Measurements from ENCODE around the gene TRAPPC12.

TRAPPC12 gene

DNA sequence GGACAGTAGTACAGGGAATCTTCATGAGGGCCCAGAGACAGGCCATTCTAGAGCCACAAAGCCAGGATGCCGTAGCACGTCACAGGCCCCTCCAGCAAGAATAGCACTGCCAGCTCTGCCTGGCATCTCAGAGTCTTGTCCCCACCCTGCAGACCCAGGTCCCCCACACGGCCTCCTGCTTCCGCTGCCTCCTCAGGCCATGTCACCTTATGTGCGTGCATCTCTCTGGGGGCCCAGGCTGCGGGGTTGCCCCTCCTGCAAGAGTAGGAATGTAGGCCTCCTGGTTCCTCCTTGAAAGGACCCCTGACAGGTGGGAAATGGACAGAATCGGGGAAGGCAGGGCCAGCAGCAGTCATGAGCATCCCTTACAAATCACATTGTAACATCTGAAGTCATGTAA, 90.0 kb downstream of the TRAPPC12 start:
- DNase-seq = no peak
- no peak for ATAC-seq (replicated peaks)
- H3K36me3 Mint-ChIP-seq (ENCODE audit: insufficient read depth) = peaks cover 30% of the 10 kb centered on the region
- no peaks in the 10 kb centered on the region for H3K27me3 Mint-ChIP-seq
- H3K27ac Mint-ChIP-seq = no peak overlapping the region
- peaks cover 4% of the 10 kb centered on the region in 2 donors for H3K4me1 Mint-ChIP-seq (ENCODE audit: low read depth in 2 of 2)
- no peaks in the 10 kb centered on the region for H3K9me3 Mint-ChIP-seq
- H3K4me3 Mint-ChIP-seq = no peak overlapping the region

DNA sequence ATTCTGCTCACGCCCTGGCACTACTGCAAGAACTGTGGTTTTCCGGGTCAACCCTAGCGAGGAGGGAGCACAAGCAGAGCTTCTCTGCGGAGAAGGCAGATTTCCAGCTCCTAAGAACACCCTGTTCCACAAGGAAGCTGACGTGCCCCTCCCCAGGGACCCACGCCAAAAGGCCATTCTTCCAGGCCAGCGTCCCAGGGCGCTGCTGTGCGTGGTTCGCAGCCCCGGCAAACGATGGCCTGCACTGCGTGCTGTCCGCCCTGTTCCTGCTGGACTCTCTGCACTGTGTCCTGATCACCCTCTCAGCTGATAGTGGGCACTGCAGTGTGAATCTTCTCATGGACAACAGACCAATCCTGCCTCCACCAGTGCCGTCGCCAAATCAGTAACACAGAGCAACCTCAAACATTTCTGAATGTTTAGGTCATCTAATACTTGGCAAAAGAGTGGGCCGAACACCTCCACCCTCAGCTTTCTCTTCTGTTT, 90.7 kb downstream of the TRAPPC12 start:
- no peak for DNase-seq
- no peak for ATAC-seq (replicated peaks)
- H3K4me3 Mint-ChIP-seq = no peak overlapping the region
- H3K4me1 Mint-ChIP-seq (ENCODE audit: low read depth in 2 of 2) = peaks cover 4% of the 10 kb centered on the region in 2 donors
- H3K9me3 Mint-ChIP-seq = no peaks in the 10 kb centered on the region
- H3K27me3 Mint-ChIP-seq = no peaks in the 10 kb centered on the region
- peaks cover 30% of the 10 kb centered on the region for H3K36me3 Mint-ChIP-seq (ENCODE audit: insufficient read depth)
- H3K27ac Mint-ChIP-seq = no peak overlapping the region

DNA sequence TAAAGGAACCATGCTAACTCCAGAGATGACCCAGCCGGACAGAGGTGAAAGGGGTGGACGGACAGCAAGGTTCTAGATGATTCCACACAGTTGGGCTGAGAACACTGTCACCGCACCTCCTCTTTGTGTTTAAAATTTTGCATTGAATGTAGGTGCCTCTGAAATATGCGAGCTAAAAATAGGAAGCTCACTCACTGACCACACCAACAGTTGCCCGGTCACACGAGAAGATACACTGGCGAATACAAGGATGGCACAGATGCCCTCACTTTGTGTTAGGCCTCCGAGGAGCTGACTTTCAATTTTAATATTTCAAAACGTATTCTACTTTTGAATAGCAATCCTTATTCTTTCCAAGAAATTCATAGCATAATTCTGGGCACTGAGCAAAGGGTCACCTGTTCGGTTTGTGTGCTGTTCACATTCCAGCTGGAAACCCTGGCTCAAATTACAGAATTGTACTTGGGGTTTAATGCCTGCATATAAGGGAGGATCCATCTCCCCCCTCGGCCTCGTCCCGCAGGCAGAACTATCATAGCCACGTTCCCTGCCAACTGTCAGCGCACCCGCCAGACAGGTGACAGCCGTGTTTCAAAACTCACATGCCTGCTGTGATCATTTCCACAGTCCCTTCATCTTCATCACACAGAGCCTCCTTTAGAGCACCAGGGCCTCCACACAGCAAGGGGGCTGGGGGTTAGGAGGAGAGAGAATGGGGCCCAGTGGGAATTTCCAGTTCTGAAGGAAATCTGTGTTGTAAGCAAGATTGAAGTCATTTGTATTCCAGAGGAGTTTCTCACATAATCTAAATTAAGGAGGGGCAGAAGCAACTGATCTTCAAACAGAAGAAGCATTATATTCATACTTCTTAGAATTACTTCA, 91.6 kb downstream of the TRAPPC12 start:
- H3K4me1 Mint-ChIP-seq (ENCODE audit: low read depth in 2 of 2) = peaks cover 4 to 6% of the 10 kb centered on the region in 2 donors
- H3K36me3 Mint-ChIP-seq (ENCODE audit: insufficient read depth) = peaks cover 32% of the 10 kb centered on the region
- H3K4me3 Mint-ChIP-seq = no peak overlapping the region
- no peaks in the 10 kb centered on the region for H3K9me3 Mint-ChIP-seq
- ATAC-seq (replicated peaks) (no peak), DNase-seq (no peak)
- no peaks in the 10 kb centered on the region for H3K27me3 Mint-ChIP-seq
- H3K27ac Mint-ChIP-seq = no peak overlapping the region

DNA sequence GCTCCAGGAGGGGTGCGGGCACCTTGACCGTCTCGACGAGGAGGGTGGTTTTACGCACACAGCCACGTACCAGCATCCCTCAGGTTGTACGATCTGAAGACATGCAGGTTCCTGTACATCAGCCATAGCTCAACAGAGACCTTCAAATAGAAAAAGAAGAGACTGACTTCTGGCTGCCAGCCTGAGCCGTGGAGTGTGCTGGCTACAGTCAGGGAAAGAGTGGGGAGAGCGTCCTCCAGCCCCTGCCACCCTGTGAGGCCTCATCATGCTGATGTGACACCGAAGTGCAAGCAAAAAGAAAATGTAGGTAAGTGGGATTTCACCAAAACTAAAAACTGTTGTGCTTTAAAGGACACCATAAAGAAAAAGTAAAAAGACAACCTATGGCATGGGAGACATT, 92.8 kb downstream of the TRAPPC12 start:
- Mint-ChIP-seq H3K36me3 (ENCODE audit: insufficient read depth) (peaks cover 33% of the 10 kb centered on the region), H3K27ac (peak overlapping the region; percentile 72 to 84), H3K4me1 (ENCODE audit: low read depth in 2 of 2) (peaks cover 4 to 8% of the 10 kb centered on the region in 2 donors), H3K9me3 (no peaks in the 10 kb centered on the region), H3K27me3 (no peaks in the 10 kb centered on the region), H3K4me3 (no peak overlapping the region)
- DNase-seq = no peak
- ATAC-seq (replicated peaks) = no peak

DNA sequence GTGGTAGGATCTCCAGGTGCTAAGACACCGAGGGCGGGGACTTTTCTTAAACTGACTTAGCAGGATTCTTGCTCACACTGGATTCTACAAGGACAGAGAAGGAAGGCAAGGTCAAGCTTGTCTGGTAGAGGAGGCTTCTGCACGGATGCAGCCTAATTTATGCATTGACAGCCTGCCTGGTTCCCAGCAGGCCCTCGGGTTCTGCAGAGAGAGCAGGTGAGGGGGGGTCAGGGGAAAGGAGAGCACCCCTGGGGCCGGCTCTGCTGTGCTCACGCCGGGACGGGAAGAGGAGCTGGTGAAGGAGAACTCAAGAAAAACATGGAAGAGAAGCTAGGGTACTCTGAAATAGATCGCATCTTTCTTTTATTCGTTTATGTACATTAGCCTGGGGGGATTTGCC, 93.5 kb downstream of the TRAPPC12 start:
- H3K4me3 Mint-ChIP-seq = no peak overlapping the region
- no peaks in the 10 kb centered on the region for H3K27me3 Mint-ChIP-seq
- H3K9me3 Mint-ChIP-seq = no peaks in the 10 kb centered on the region
- no peak for ATAC-seq (replicated peaks)
- H3K36me3 Mint-ChIP-seq (ENCODE audit: insufficient read depth) = peaks cover 27% of the 10 kb centered on the region
- H3K27ac Mint-ChIP-seq = peak overlapping the region; percentile 72 to 84
- peaks cover 4% of the 10 kb centered on the region in 2 donors for H3K4me1 Mint-ChIP-seq (ENCODE audit: low read depth in 2 of 2)
- DNase-seq = no peak

DNA sequence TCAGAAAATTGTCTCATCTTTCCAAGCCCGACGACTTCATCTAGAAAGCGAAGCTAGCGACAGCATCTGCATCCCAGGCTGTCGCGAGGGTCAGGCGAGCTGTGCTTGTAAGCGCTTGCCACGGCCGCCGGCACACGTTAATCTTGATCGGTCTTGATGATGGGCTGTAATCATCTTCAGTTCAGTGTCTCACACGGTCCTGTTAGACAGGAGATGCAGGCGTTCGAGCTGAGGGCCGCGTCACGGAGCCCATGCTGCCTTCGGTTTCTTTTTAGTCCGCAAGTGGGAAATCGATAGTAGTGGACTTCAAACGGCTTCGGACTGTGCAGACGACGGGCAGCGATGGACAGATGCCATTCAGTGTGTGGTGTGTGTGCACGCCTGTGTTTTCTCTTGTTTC, 96.3 kb downstream of the TRAPPC12 start:
- ATAC-seq (replicated peaks) = no peak
- Mint-ChIP-seq H3K27ac (no peak overlapping the region), H3K4me3 (no peak overlapping the region), H3K27me3 (no peaks in the 10 kb centered on the region), H3K4me1 (ENCODE audit: low read depth in 2 of 2) (peaks cover 0 to 4% of the 10 kb centered on the region in 2 donors), H3K9me3 (no peaks in the 10 kb centered on the region), H3K36me3 (ENCODE audit: insufficient read depth) (peaks cover 21% of the 10 kb centered on the region)
- DNase-seq = no peak

DNA sequence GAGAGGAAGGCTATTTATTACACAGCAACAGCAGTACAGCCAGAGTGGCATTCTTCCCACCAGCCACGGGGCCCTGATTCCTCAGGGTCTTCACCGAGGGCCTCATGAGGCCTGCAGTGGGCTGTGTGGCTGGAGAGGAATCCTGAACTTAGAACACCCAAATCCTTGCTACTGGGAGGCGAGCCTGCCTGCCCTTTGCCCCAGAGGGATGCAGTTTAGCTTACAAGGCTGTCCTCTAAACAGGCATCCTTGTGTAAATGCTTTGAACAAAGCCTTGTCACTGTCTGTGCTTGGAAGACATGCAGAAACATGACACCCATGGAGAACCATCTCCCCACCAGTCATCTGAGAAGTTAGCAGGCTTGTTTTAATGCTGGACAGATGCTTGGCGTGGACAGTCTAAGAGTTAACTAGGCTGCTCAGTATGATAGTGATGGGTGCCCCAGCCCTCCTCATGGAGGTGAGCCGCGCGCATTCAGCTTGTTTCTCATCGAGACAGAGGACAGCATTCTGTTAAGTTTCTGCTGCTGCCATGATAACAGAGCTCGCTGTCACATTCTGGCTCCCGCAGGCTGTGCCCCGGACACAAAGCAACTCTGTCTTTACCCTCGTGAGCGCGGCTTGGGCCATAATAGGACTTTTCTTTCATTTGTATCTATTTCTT, 97.0 kb downstream of the TRAPPC12 start:
- Mint-ChIP-seq H3K36me3 (ENCODE audit: insufficient read depth) (peaks cover 17% of the 10 kb centered on the region), H3K4me3 (no peak overlapping the region), H3K27me3 (no peaks in the 10 kb centered on the region), H3K9me3 (no peaks in the 10 kb centered on the region), H3K27ac (no peak overlapping the region), H3K4me1 (ENCODE audit: low read depth in 2 of 2) (peaks cover 0 to 4% of the 10 kb centered on the region in 2 donors)
- ATAC-seq (replicated peaks) (no peak), DNase-seq (no peak)

DNA sequence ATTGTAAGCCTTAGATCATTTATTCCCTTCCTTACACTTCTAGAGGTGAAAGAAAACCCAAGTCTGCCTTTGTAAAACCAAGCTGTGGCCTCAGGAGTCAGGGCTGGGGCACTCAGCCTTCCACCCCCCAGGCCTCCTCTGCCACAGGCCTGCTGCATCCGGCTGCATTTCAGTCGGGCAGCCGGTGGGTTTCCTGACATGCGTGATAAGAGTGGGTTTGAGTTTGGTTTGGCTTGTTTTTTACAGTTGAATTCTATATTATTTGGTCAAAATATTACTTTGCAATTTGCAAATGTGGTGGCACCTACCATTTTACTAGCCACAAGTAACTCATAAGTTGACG, 97.5 kb downstream of the TRAPPC12 start:
- H3K9me3 Mint-ChIP-seq = no peaks in the 10 kb centered on the region
- peaks cover 0 to 4% of the 10 kb centered on the region in 2 donors for H3K4me1 Mint-ChIP-seq (ENCODE audit: low read depth in 2 of 2)
- H3K27ac Mint-ChIP-seq = no peak overlapping the region
- H3K27me3 Mint-ChIP-seq = no peaks in the 10 kb centered on the region
- no peak for DNase-seq
- no peak for ATAC-seq (replicated peaks)
- no peak overlapping the region for H3K4me3 Mint-ChIP-seq
- H3K36me3 Mint-ChIP-seq (ENCODE audit: insufficient read depth) = peaks cover 18% of the 10 kb centered on the region

DNA sequence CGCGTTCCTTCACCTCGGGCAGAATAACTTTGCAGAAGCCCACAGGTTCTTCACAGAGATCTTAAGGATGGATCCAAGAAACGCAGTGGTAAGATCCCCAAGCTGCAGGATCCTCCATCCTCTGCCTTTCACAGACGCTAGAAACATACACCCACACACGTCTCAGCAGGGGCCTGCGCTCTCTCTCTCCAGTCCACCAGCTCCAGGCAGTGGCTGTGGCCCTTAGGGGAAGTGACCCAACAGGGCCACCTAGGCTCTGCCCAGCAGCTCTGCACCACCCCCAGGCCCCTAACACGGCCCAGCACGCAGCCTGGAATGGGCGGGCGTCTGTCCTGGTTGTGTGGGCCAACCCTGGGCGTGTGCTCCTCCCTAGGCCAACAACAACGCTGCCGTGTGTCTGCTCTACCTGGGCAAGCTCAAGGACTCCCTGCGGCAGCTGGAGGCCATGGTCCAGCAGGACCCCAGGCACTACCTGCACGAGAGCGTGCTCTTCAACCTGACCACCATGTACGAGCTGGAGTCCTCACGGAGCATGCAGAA, 99.4 kb downstream of the TRAPPC12 start:
- H3K4me3 Mint-ChIP-seq = no peak overlapping the region
- H3K9me3 Mint-ChIP-seq = no peaks in the 10 kb centered on the region
- H3K27ac Mint-ChIP-seq = peak overlapping the region in 1 of 2 donors; percentile 78
- DNase-seq = no peak
- peaks cover 23% of the 10 kb centered on the region for H3K36me3 Mint-ChIP-seq (ENCODE audit: insufficient read depth)
- peaks cover 0 to 4% of the 10 kb centered on the region in 2 donors for H3K4me1 Mint-ChIP-seq (ENCODE audit: low read depth in 2 of 2)
- ATAC-seq (replicated peaks) = no peak
- H3K27me3 Mint-ChIP-seq = no peaks in the 10 kb centered on the region

DNA sequence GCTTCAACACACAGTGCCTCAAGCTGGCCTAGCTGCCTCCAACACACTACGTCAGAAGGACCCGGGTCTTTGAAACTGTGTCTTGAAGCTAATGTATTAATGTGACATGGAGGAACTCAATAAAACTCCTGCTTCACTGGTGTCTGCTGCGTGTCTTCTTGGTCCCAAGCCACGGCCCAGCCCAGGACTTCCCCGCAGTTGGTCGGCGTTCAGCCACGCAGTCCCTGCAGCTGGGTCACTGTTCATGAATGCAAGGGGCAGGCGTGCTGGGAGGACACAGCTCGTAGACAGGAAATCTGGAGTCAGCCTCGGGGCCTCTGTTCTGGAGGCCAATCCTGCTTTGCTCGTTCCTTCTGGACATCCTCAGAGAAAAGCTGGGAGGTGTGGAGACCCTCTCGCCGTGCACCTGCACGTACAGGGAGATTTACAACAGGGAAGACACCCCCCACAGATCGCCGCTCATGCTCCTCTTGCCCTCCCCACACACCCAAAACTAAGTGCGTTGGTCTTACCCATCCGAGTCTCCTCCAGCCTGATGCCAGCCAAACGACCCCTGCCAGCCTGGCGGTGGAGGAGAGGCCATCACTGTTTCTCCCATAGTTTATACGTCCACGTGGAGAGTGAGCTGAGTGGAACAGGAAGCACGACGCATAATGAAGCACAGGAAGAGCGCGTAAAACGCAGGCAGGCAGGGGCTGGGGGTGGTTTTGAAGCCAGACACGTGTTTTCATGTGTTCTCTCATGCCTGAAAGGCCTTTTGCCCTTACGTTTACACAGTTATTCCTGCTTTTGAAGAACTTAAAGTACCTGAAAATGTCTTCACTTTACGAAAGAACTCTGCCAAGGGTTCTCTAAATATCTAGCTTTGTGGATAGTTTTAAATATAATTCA, 100.2 kb downstream of the TRAPPC12 start:
- DNase-seq (no peak), ATAC-seq (replicated peaks) (no peak)
- H3K27ac Mint-ChIP-seq = peak overlapping the region; percentile 53 to 78
- peaks cover 0 to 4% of the 10 kb centered on the region in 2 donors for H3K4me1 Mint-ChIP-seq (ENCODE audit: low read depth in 2 of 2)
- H3K36me3 Mint-ChIP-seq (ENCODE audit: insufficient read depth) = peaks cover 23% of the 10 kb centered on the region
- H3K4me3 Mint-ChIP-seq = no peak overlapping the region
- H3K27me3 Mint-ChIP-seq = no peaks in the 10 kb centered on the region
- no peaks in the 10 kb centered on the region for H3K9me3 Mint-ChIP-seq

DNA sequence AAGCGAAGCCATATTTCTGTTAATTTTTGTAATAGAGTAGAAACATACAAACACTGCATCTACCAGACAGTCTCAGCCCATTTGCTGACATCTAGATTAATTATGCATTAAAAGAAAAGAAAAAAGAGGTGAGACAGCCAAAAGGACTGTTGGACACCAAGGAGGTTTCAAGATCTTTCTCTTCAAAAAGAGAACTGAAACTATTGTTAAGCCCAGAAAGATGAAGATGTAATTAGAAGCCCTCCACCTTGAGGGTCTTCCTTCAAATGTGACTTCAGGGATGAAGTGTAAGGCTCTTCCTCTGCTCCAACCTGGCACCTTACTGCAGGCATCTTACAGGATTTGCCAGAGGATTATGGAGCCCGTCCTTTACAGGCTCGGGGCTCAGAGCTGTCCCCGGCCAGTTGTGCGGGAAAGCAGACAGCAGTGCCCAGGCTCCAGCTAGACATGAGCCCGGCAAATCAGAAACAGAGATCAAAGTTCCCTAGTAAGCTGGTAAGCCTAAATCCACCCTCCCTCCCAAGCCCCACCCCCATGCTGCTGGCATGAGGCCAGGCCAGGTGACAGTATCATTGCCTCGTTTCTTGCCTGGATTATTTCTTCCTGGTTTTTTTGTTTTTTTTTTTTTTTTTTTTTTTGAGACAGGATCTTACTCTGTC, 101.0 kb downstream of the TRAPPC12 start:
- Mint-ChIP-seq H3K4me1 (ENCODE audit: low read depth in 2 of 2) (peaks cover 0 to 4% of the 10 kb centered on the region in 2 donors), H3K4me3 (no peak overlapping the region), H3K36me3 (ENCODE audit: insufficient read depth) (peaks cover 23% of the 10 kb centered on the region), H3K27me3 (no peaks in the 10 kb centered on the region), H3K27ac (peak overlapping the region; percentile 53 to 78), H3K9me3 (no peaks in the 10 kb centered on the region)
- DNase-seq (no peak), ATAC-seq (replicated peaks) (no peak)

DNA sequence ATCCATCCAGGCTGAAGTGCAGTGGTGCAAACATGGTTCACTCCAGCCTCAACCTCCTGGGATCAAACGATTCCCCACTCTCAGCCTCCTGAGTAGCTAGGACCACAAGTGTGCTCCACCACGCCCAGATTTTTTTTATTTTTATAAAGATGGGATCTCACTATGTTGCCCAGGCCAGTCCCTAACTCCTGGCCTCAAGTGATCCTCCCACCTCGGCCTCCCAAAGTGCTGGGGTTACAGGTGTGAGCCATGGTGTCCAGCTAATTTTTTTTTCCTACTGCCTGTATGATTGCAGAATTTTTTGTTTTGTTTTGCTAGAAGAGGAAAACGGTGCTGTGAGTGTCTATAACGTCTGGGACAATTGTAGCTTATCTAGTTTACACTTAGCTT, 101.5 kb downstream of the TRAPPC12 start:
- ATAC-seq (replicated peaks) (no peak), DNase-seq (no peak)
- H3K9me3 Mint-ChIP-seq = no peaks in the 10 kb centered on the region
- H3K27ac Mint-ChIP-seq = no peak overlapping the region
- H3K4me1 Mint-ChIP-seq (ENCODE audit: low read depth in 2 of 2) = peaks cover 0 to 3% of the 10 kb centered on the region in 2 donors
- H3K4me3 Mint-ChIP-seq = no peak overlapping the region
- H3K27me3 Mint-ChIP-seq = no peaks in the 10 kb centered on the region
- peaks cover 20% of the 10 kb centered on the region for H3K36me3 Mint-ChIP-seq (ENCODE audit: insufficient read depth)

All from effector memory CD8-positive, alpha-beta T cell (primary cell).